8988T (cell line): ENCODE measurements around the gene HTR3E.
"Not testable (repeated sequence)": the region's sequence is repeated elsewhere in the genome, so short reads cannot be mapped to it uniquely, and the experiment has no call there.

Experiments
- DNase-seq: peaks from one replicate; pipeline ENCODE4 v3.0.0; 2011

The HTR3E gene, protein sequence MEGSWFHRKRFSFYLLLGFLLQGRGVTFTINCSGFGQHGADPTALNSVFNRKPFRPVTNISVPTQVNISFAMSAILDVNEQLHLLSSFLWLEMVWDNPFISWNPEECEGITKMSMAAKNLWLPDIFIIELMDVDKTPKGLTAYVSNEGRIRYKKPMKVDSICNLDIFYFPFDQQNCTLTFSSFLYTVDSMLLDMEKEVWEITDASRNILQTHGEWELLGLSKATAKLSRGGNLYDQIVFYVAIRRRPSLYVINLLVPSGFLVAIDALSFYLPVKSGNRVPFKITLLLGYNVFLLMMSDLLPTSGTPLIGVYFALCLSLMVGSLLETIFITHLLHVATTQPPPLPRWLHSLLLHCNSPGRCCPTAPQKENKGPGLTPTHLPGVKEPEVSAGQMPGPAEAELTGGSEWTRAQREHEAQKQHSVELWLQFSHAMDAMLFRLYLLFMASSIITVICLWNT

GRCh38 chr3:184096811-184097383 lies at the start of gene HTR3E:
Gene HTR3E (plus strand): TSS chr3:184097064. CDS start chr3:184097530, 466 bp downstream.
- DNase-seq, result no peak

DNA sequence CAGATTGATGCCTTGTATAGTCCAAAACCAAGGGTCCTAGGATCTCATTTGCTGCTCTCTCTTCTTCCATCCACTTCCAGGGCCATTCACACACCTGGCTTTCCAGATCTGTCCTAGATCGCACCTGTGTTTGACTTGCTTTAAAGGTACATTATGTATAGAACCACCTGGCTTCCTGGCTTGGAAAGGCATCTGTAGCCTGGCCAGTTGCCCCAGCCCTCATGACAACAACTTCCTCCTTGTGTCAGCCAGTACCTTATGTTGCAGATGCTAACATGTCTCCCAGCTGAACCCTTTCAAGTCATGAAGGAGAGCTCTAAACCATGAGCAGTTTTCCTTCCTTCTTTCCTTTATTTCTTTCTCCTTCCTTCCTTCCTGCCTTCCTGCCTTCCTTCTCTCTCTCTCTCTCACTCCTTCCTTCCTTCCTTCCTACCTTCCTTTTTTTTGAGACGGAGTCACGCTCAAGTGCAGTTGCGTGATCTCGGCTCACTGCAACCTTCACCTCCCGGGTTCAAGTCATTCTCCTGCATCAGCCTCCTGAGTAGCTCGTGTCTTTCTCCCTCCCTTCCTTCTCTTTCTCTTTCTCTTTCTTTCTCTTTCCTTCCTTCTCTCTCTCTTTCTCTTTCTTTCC lies 46.5 kb upstream of the HTR3E start:
- no peak for DNase-seq

GRCh38 chr3:184052767-184053166 lies 44.1 kb upstream of the HTR3E start, which contains the start of gene HTR3C:
Gene HTR3C (plus strand): TSS chr3:184053047. CDS start chr3:184053081, 34 bp downstream.
- DNase-seq, result no peak

- no peak for DNase-seq
Observed at GRCh38 chr3:184058029-184058428, 38.8 kb upstream of the HTR3E start.

DNA sequence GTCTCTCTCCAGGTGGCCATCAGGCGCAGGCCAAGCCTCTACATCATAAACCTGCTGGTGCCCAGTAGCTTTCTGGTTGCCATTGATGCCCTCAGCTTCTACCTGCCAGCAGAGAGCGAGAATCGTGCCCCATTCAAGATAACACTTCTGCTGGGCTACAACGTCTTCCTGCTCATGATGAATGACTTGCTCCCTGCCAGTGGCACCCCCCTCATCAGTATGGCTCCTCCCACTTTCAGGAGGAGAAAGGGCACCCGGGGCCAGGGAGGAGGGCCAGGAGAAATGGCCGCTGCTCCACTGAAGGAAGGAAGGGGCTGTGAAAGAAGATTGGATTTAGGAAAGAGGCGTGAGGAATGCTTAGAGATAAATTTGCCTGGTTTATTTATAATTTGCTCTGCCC lies 37.4 kb upstream of the HTR3E start:
- DNase-seq, result no peak

GRCh38 chr3:184062637-184063036 lies 34.2 kb upstream of the HTR3E start:
- DNase-seq, result no peak

GRCh38 chr3:184066211-184066610 lies 30.7 kb upstream of the HTR3E start:
- no peak for DNase-seq

DNA sequence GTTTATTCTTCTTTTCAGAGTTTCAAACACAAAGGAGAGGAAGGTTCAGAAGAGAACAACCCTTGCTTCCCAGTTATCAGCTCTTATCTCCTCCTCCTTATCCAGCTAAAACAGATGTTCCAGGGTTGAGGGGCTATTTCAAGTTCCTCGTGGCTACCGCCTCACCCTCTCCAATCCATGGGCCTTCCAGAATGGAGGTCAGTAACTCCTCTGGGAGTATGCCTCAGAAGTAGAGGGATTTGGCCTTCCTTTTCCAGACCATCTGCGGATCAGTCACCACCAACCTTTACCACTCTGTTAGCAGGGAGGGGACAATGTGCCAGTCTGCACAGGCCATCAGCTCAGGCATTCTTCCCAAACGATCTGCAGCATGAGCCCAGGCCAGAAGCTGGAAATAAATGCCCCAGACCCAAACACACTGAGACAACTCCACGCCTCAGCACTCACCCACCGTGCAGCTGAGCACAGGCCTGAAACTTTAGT lies 29.2 kb upstream of the HTR3E start:
- DNase-seq, result no peak

GRCh38 chr3:184068344-184068743 lies 28.5 kb upstream of the HTR3E start:
- no peak for DNase-seq

GRCh38 chr3:184071142-184071541 lies 25.7 kb upstream of the HTR3E start:
- DNase-seq, result not testable (repeated sequence)

- DNase-seq, result no peak
Observed at GRCh38 chr3:184073621-184074020, 23.2 kb upstream of the HTR3E start.

- DNase-seq, result no peak
Observed at GRCh38 chr3:184075901-184076300, 21.0 kb upstream of the HTR3E start.

GRCh38 chr3:184077881-184078280 lies 19.0 kb upstream of the HTR3E start:
- DNase-seq, result no peak

GRCh38 chr3:184078851-184079250 lies 18.0 kb upstream of the HTR3E start:
- no peak for DNase-seq

DNA sequence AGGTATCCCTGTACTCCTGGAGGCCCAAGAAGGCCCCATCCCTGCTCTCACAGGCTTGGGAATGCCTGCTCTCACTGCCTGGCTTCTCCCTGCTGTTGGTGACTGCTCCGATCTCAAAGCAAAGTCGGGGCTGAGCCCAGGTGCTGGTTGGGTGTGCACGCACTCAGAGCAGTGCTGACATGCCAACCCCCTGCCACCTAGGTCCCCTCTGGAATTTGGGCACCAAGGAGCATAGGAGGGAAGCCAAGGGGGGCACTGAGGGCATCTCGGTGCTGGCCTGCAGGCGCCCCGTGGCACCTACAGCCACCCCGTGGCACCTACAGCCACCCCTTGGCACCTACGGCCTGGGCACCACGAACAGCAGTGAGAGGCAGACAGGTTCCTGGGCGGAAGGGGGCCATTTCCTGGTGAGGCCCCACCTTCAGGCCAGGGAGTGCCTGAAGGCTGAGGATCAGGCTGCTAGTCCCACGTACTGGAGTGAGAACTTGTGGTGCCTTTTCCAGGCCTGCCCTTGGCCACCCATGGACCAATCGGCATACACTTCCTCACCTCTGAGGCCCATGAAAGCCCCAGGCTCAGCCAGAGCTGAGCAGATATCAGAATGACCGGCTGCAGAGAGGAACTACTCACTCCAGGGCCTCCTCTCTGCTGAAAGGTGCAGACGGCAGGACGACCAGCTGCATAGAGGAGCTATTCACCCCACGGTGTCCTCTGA lies 15.6 kb upstream of the HTR3E start:
- DNase-seq, result no peak

- no peak for DNase-seq
Observed at GRCh38 chr3:184082034-184082433, 14.8 kb upstream of the HTR3E start.

- no peak for DNase-seq
Observed at GRCh38 chr3:184082465-184082864, 14.4 kb upstream of the HTR3E start.

- no peak for DNase-seq
Observed at GRCh38 chr3:184085389-184085852, 11.4 kb upstream of the HTR3E start.

DNA sequence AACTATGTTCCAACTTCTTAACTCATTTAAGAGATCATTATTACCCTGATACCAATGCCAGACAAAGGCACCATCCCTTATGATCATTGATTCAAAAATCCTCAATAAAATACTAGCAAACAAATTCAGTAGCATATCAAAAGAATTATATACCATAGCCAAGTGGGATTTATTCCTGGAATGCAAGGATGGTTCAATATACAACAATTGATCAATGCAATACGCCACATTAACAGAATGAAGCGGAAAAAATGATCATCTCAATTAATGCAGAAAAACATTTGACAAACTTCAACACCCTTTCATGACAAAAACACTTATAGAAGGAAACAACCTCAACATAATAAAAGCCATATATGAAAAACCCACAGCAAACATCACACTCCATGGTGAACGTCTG lies 4.7 kb upstream of the HTR3E start:
- no peak for DNase-seq

DNA sequence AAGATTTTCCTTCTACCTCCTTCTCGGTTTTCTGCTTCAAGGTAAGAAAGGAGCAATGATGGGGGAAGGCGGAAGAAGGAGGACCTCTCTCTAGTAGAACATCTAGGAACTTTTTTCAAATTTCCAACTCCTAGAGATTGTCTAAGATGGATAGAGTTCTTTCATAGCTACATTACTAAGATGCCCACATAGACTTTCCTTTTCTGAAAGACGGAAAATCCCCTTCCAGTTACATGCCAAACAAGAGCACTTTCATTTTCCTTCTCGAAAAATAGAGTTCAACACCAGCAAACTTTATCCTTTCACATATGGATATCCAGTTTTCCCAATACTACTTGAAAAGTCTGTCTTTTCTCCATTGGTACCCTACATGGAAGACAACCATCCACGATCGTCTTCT lies 692 bp downstream of the HTR3E start:
- DNase-seq, result no peak

GRCh38 chr3:184099806-184100686 lies 3.2 kb downstream of the HTR3E start:
- no peak for DNase-seq

- DNase-seq, result no peak
Observed at GRCh38 chr3:184110316-184110725, 13.5 kb downstream of the HTR3E start.
